GM04504 (cell line): Measurements from ENCODE around the gene VPS26A.
A peak's percentile ranks its signal among the peaks of the same experiment; 100 is the strongest.
"Not testable (repeated sequence)": the region's sequence is repeated elsewhere in the genome, so short reads cannot be mapped to it uniquely, and the experiment has no call there.

Experiments used
- DNase-seq: peaks from one replicate; pipeline ENCODE4 v3.0.0-alpha.2; 2012; ENCODE audit warnings: low read depth

VPS26A gene

DNA sequence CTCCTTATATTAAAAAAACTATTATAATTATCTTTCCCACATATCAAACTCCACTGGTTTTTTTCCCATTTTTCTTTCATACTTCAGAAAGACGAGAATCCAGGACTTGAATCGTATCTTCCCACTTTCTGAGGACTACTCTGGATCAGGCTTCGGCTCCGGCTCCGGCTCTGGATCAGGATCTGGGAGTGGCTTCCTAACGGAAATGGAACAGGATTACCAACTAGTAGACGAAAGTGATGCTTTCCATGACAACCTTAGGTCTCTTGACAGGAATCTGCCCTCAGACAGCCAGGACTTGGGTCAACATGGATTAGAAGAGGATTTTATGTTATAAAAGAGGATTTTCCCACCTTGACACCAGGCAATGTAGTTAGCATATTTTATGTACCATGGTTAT is 20.2 kb upstream of the VPS26A start:
- DNase-seq = no peak

DNA sequence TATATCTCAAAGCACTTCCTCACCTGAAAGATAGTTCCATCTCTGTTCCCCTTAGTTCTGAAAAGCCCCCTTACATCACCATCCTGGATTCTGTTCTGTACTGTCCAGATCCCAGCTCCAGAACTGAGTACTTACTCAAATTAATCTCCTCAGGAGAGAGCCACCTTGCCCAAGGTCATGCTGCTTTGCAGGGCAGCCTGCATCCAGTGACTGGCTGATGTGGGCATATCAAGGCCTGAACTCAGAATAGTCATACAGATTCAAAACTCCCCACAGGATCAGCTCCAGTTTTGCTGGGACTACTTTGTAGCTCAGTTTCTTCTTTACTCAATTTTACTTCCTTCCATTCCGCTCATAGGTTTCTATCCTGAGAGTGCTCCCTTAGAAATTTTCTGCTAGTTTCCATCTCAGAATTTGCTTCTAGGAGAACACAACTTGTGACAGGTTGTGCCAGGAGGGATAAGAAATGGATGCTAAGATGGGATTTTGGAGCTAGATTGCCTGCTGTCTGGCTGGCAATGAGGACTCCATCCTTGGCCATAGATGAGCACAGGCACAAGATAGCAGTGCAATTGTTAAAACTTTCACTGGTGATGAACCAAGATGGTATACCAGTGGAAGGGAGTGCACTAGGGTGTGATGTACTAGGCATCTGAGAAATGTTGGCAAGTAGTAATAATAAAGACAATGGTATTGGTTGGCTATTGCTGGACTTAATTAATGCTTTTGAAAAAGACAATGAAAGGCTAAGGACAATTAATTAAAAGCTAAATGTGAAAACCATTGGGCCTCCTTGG is 18.8 kb upstream of the VPS26A start:
- DNase-seq = no peak

- no peak for DNase-seq
These were observed 16.8 kb upstream of the VPS26A start for GRCh38 chr10:69107176-69107490.

DNA sequence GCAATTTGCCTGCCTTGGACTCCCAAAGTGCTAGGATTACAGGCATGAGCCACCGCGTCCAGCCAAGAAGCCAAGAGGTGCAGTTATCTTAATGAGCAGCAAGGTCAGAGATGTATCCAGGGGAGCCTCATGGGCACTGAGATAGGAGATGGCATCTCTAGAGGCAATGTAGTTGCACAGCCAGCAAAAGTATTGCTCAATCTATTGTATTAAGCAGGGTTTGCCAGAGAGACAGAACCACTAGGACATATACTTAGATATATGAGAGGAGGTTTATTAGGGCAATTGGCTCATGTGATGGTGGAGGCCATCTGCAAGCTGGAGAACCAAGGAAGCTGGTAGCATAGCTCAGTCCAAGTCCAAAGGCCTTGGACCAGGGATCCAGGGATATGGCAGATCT is 16.3 kb upstream of the VPS26A start:
- no peak for DNase-seq

DNA sequence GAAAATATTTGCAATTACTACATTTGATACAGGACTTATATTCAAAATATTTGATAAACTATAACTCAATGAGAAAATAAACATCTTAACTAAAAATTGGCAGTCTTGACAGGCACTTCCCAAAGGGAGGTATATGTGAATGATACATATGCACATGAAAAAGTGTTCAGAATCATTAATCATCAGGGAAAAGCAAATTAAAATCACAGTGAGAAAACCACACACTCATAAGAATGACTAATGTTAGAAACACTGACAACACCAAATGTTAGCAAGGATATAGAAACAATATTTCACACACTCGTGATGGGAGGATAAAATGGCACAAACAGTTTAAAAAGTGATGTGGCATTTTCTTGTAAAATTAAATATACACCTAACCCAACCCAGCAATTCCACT is 4.1 kb upstream of the VPS26A start:
- DNase-seq = peak; percentile 9

GRCh38 chr10:69123306-69123746 is 652 bp upstream of the VPS26A start:
- no peak for DNase-seq

- DNase-seq = peak; percentile 35
These were observed 738 bp downstream of the VPS26A start for GRCh38 chr10:69124563-69125268.

- no peak for DNase-seq
These were observed 1.6 kb downstream of the VPS26A start for GRCh38 chr10:69125554-69125953.

- DNase-seq = no peak
These were observed 6.3 kb downstream of the VPS26A start for GRCh38 chr10:69130251-69130650.

- no peak for DNase-seq
These were observed 16.0 kb downstream of the VPS26A start for GRCh38 chr10:69139961-69140360.

DNA sequence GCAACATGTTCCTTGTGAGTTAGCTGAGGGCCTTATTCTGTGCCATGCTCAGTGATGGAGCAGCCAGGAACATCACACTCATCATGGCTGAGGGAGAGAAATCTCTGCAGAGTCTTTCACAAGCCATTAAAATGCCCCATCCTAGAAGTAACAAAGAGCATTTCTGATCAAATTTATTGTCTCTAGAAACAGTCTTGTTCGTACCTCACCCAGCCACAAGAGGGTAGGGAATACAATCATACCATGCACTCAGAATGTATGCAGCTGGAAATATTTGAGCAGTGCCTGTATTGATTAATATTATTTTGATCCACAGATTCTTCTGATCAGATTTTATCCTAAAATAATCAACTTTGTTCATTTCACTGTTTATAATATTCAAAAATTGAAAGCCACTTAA is 17.3 kb downstream of the VPS26A start:
- no peak for DNase-seq

GRCh38 chr10:69142074-69142473 is 18.1 kb downstream of the VPS26A start:
- DNase-seq = not testable (repeated sequence)

- no peak for DNase-seq
These were observed 19.0 kb downstream of the VPS26A start for GRCh38 chr10:69142983-69143382.

DNA sequence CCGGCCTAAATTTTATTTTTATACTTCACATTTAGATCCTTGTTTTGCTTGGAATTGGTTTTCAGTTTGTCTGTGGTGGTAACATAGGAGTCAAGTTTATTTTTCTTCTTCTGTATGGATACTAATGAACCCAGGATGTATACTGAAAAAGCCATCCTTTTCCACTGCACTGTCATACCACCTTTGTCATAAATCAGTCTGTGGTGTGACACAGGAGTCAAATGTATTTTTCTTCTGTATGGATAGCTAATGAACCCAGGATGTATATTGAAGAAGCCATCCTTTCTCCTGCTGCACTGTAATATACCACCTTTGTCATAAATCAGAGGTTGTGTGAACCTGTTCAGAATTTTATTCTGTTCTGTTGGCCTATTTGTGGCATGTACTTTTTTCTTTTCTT is 21.4 kb downstream of the VPS26A start:
- DNase-seq = no peak

GRCh38 chr10:69145864-69146263 is 21.9 kb downstream of the VPS26A start:
- DNase-seq = no peak

GRCh38 chr10:69146759-69147158 is 22.8 kb downstream of the VPS26A start:
- DNase-seq = no peak

DNA sequence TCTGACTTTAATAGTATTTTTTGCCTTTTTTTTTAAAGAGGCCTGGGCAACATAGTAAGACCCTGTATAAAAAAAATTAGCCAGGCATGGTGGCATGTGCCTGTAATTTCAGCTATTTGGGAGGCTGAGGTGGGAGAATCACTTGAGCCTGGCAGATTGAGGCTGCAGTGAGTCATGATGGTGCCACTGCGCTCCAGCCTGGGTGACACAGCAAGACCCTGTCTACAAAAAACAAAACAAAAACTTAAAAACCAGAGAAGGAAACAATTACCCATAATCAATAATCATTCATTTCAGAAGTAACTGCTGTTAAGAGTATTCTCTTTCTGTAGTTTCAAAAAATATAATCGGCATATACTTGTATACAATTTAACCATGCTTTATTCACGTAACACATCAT is 28.0 kb downstream of the VPS26A start:
- no peak for DNase-seq

- DNase-seq = no peak
These were observed 29.2 kb downstream of the VPS26A start for GRCh38 chr10:69153227-69153626.

DNA sequence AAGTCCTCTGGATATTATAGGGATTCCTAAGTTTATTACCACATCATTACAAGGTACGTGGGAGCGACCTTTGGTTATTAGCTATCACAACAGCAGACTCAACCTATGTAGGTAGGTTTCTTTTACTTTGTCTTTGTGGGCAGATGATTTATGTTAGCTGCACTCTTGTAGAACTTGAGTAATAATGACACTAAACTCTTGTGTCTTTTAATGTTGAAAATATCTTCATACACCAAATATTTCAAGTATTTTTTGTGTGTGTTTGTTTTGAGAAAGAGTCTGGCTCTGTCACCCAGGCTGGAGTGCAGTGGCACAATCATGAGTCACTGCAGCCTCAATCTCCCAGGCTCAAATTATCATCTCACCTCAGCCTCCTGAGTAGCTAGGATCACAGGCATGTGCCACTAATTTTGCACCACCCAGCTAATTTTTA is 36.8 kb downstream of the VPS26A start:
- peak; percentile 38 for DNase-seq

- no peak for DNase-seq
These were observed 44.5 kb downstream of the VPS26A start for GRCh38 chr10:69168493-69168892.

DNA sequence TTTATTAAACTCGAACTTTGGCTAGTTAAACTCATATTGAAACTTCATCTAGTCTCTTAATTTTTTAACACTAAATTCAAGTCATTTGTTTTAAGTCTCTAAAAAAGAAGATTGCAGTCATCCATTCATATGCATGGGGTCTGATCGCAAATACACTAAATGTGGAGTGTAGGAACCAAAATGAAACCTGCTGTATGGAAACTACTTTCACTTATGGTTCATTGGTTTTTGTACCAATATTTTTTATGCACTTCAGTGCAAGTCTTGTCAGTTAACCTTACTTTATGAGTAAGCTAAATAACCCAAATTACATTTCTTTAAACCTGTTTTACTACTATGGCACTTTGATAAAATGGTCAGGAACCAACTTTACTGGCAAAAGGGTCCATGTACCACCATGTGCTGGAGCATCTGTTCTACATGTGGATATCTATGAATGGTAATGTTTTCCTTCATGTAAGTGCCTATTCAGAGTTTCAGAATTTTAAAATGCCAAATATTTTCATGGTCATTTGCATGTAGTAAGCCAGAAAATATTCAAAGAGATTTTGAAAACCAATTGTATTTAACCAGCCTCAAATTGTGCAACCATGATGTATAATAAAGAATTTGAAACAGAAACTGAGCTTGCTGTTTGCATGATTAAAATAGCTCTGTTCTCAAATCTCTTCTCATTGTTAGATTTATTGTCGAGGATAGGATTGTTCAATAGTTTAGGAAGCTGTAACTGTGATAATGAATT is 48.4 kb downstream of the VPS26A start:
- DNase-seq = peak; percentile 18

DNA sequence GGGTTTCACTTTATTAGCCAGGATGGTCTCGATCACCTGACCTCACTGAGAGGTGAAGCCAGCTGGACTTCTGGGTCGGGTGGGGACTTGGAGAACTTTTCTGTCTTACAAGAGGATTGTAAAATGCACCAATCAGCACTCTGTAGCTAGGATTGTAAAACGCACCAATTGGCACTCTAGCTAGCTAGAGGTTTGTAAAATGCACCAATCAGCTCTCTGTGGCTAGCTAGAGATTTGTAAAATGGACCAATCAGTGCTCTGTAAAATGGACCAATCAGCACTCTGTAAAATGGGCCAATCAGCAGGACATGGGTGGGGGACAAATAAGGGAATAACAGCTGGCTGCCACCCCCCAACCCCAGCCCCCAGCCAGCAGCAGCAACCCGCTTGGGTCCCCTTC is 51.3 kb downstream of the VPS26A start:
- not testable (repeated sequence) for DNase-seq

DNA sequence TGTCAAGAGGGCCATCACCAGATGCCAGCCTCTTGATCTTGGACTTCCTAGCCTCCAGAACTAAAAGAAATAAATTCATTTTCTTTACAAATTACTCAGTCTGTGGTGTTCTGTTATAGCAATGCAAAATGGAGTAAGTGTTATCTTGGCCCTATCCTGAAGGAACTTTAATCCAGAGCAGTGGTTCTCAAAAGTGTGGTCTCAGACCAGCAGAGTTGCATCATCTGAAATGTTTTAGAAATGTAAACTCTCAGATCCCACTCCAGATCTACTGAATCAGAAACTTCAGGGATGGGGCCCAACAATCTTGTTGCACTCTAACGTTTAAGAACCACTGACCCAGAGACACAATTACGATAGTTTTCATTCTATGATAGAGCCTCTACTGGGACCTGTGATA is 52.8 kb downstream of the VPS26A start:
- no peak for DNase-seq
